GM18951 (cell line): Measurements from ENCODE around the gene CRADD.

Experiments used
- POLR2A ChIP-seq: IDR thresholded peaks from 4 replicates; pipeline ENCODE4 v1.6.1; 2011; ENCODE audit warnings: mild to moderate bottlenecking; ENCODE audit not compliant: insufficient read length, insufficient read depth; ENCODE audit errors: extremely low read depth
- in situ Hi-C: fragments of 300-500 bp; cut with MboI; formaldehyde crosslinking; loops from one replicate; pipeline ENCODE4 v1.12.0; 2022; ENCODE audit warnings: low sequenced_read_pairs, mixed read lengths, inconsistent platforms; ENCODE audit not compliant: unreplicated experiment

CRADD gene

GRCh38 chr12:93758801-93759373 is 81.7 kb downstream of the CRADD start:
- in situ Hi-C loops: loop anchor here (10.0 kb wide), 1 partner anchor 336 kb away; no protein-coding TSS in a partner anchor

GRCh38 chr12:93759512-93760081 is 82.4 kb downstream of the CRADD start:
- in situ Hi-C loops: loop anchor here (10.0 kb wide), 1 partner anchor 335 kb away; no protein-coding TSS in a partner anchor
- TF ChIP-seq POLR2A: no peak

More at GRCh38 chr12:93758801-93759373, 81.7 kb downstream of the CRADD start:
- no peak for TF ChIP-seq POLR2A

- no peak for TF ChIP-seq POLR2A
- in situ Hi-C loops: no loop called here
Observed at GRCh38 chr12:93760275-93760875, 83.2 kb downstream of the CRADD start.

GRCh38 chr12:93762059-93762719 is 85.0 kb downstream of the CRADD start:
- no peak for TF ChIP-seq POLR2A
- in situ Hi-C loops: no loop called here

GRCh38 chr12:93762912-93763553 is 85.9 kb downstream of the CRADD start:
- in situ Hi-C loops: no loop called here
- TF ChIP-seq POLR2A: no peak

GRCh38 chr12:93763746-93764147 is 86.6 kb downstream of the CRADD start:
- in situ Hi-C loops: no loop called here
- no peak for TF ChIP-seq POLR2A

- in situ Hi-C loops: no loop called here
Observed at GRCh38 chr12:93766371-93766770, 89.2 kb downstream of the CRADD start.

GRCh38 chr12:93766796-93767523 is 89.8 kb downstream of the CRADD start:
- in situ Hi-C loops: no loop called here

More at GRCh38 chr12:93766371-93766770, 89.2 kb downstream of the CRADD start:
- TF ChIP-seq POLR2A: no peak

GRCh38 chr12:93767524-93767863 is 90.3 kb downstream of the CRADD start:
- in situ Hi-C loops: no loop called here
- no peak for TF ChIP-seq POLR2A

More at GRCh38 chr12:93766796-93767523, 89.8 kb downstream of the CRADD start:
- no peak for TF ChIP-seq POLR2A

- in situ Hi-C loops: no loop called here
- no peak for TF ChIP-seq POLR2A
Observed at GRCh38 chr12:93772003-93772700, 95.0 kb downstream of the CRADD start.

GRCh38 chr12:93773122-93773871 is 96.1 kb downstream of the CRADD start:
- TF ChIP-seq POLR2A: no peak
- in situ Hi-C loops: no loop called here
